Esophagus mucosa (tissue), 1 donor: ENCODE data around the gene SERPINB1. TPM values are rescaled to one million over a fixed set of nuclear protein-coding genes. Genes with fewer than 3 reads are reported as not detected.
A peak's percentile ranks its signal among the peaks of the same experiment; 100 is the strongest.

Experiments used
- ATAC-seq: fragments of 200-7000 bp; cut with Tn5 transposase; one replicate; pipeline ENCODE4 v1.9.1; 2020
- total RNA-seq: library from RNA; stranded (reverse); gene quantifications from one replicate; pipeline ENCODE4 v1.2.4, GENCODE V29; 2023
- donor health status: DM: yes; HTN: yes; CAD: no.

Gene SERPINB1
- total RNA-seq, 1 donor from 2014 or later = 576 TPM

DNA sequence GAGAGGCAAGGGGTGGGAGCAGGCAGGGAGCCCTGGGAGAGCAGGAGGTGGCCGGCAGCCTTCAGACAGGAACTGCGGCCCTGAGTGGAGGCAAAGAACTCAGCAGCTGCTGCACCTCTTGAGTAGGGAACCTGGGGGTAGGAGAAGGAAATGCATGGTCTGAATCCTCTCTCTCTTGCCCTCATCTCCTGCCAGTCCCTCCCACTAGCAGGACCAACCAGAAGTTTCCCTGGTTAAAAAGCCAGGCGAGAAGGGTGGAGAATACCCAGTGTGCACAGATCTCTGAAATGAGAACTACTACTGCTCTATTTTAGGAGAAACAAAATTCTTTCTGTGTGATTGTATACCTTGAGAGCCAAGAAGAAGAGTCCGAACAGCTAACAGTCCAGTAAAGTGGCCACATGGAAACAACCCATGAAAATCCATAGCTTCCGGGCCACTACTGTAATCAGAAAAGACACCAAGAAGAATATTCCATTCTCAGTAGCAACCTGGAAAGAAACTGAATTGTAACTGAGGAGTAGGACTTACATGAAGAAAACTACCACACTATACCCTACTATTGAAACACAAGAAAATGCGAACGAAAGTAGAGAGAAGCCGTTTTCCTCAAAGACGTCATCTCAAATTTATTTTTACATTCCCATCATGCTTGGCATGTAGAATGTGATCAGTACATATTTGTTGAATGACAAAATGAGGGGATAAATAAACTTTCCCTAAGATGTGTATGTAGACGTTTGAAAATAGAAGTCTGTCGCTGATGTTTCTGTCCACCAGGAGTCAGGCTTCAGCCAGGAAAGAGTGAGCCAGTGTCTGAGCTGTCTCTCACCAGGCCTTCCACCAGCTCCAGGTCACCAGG, 50.8 kb downstream of the SERPINB1 start:
- peak; percentile 58 for ATAC-seq

- ATAC-seq = no peak
Measured at GRCh38 chr6:2786269-2786668, 55.4 kb downstream of the SERPINB1 start.

- no peak for ATAC-seq
Measured at GRCh38 chr6:2784930-2785329, 56.7 kb downstream of the SERPINB1 start.

DNA sequence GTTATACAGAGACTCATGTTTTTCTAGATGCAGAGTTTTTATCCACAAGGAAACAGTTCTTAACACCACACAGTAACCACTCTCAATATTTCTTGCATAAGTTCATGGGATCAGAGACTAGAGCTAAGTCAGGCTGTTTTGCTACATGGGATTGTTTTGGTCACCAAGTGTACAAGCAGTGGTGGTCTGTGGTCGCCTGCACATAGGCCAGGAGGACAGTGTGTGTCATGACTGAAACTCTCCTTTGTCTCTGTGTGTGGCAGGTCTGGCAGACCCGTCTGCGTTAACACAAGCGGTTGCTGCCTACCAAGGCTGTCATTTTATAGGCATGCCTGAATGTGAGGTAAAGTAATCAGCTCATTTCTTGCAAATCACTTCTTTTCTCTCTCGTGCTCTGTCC, 57.6 kb downstream of the SERPINB1 start:
- ATAC-seq = no peak

- ATAC-seq = peak; percentile 4
Measured at GRCh38 chr6:2783188-2783963, 58.3 kb downstream of the SERPINB1 start.

- no peak for ATAC-seq
Measured at GRCh38 chr6:2782825-2783187, 58.9 kb downstream of the SERPINB1 start.

GRCh38 chr6:2782356-2782708, 59.3 kb downstream of the SERPINB1 start:
- no peak for ATAC-seq

Other genes starting within 250 kb of the SERPINB1 start
- 0.84 TPM for gene MYLK4, start 90.9 kb downstream of the SERPINB1 start, total RNA-seq
- 41.2 TPM for gene WRNIP1, start 76.5 kb downstream of the SERPINB1 start, total RNA-seq
- gene SERPINB9, start 61.4 kb upstream of the SERPINB1 start, total RNA-seq = 8.4 TPM
- gene SERPINB6, start 129.7 kb upstream of the SERPINB1 start, total RNA-seq = 78.8 TPM
- 31.6 TPM for gene NQO2, start 158.0 kb upstream of the SERPINB1 start, total RNA-seq
- 16.2 TPM for gene RIPK1, start 226.6 kb upstream of the SERPINB1 start, total RNA-seq